KMS-11 (cell line): ENCODE results near the gene SMPD1.
"Not testable (repeated sequence)": the region's sequence is repeated elsewhere in the genome, so short reads cannot be mapped to it uniquely, and the experiment has no call there.

Experiments
- H2AFZ ChIP-seq: fragments of 200-600 bp; sonication (generic); 2 replicates; pipeline ENCODE4 v1.6.1; 2016; ENCODE audit warnings: antibody characterized with exemption, mixed run types, low read depth
- H3K27ac ChIP-seq: fragments of 200-600 bp; sonication (generic); 2 replicates; pipeline ENCODE4 v1.6.1; 2016; ENCODE audit warnings: mild to moderate bottlenecking, mixed run types
- H3K27me3 ChIP-seq: fragments of 200-600 bp; sonication (generic); 2 replicates; pipeline ENCODE4 v1.6.1; 2017; ENCODE audit warnings: mild to moderate bottlenecking, low read depth, mixed run types, moderate library complexity; ENCODE audit not compliant: insufficient read depth
- H3K36me3 ChIP-seq: fragments of 200-600 bp; sonication (generic); 2 replicates; pipeline ENCODE4 v1.6.1; 2017; ENCODE audit warnings: mild to moderate bottlenecking, mixed run types; ENCODE audit not compliant: insufficient read depth
- H3K4me1 ChIP-seq: fragments of 200-600 bp; sonication (generic); 2 replicates; pipeline ENCODE4 v1.6.1; 2016; ENCODE audit warnings: mild to moderate bottlenecking, low read depth, mixed run types; ENCODE audit not compliant: poor library complexity, severe bottlenecking
- H3K4me2 ChIP-seq: fragments of 200-600 bp; sonication (generic); 2 replicates; pipeline ENCODE4 v1.7.0; 2016; ENCODE audit warnings: mild to moderate bottlenecking, mixed run types
- H3K4me3 ChIP-seq: fragments of 200-600 bp; sonication (generic); IDR thresholded peaks from 2 replicates; pipeline ENCODE4 v1.6.1; 2017; ENCODE audit warnings: low read depth, low read length, mixed read lengths; ENCODE audit not compliant: insufficient read depth
- H3K79me2 ChIP-seq: fragments of 200-600 bp; sonication (generic); 2 replicates; pipeline ENCODE4 v1.6.1; 2016; ENCODE audit warnings: low read depth, mixed run types; ENCODE audit not compliant: insufficient read depth
- H3K9ac ChIP-seq: fragments of 200-600 bp; sonication (generic); 2 replicates; pipeline ENCODE4 v1.6.1; 2016; ENCODE audit warnings: mild to moderate bottlenecking, mixed run types
- H4K20me1 ChIP-seq: fragments of 200-600 bp; sonication (generic); 2 replicates; pipeline ENCODE4 v1.6.1; 2016; ENCODE audit warnings: mild to moderate bottlenecking, mixed run types; ENCODE audit not compliant: insufficient read depth
- CTCF ChIP-seq: fragments of 200-600 bp; sonication (generic); conservative IDR thresholded peaks from 2 replicates; pipeline ENCODE4 v1.6.1; 2017; ENCODE audit warnings: low read depth, mild to moderate bottlenecking, antibody characterized with exemption, low read length, moderate library complexity, mixed read lengths

Gene SMPD1

GRCh38 chr11:6391537-6392134 lies 1.4 kb downstream of the SMPD1 start:
- H3K4me3 ChIP-seq = no peak overlapping the region
- H3K4me2 ChIP-seq = no peak overlapping the region
- no peak overlapping the region for H2AFZ ChIP-seq
- H3K36me3 ChIP-seq = no peaks in the 10 kb centered on the region
- H4K20me1 ChIP-seq = no peaks in the 10 kb centered on the region
- no peak overlapping the region for H3K9ac ChIP-seq
- no peaks in the 10 kb centered on the region for H3K4me1 ChIP-seq
- no peak for TF ChIP-seq CTCF
- no peak overlapping the region for H3K27ac ChIP-seq
- H3K79me2 ChIP-seq = no peaks in the 10 kb centered on the region
- H3K27me3 ChIP-seq = no peaks in the 10 kb centered on the region

GRCh38 chr11:6392251-6392650 lies 2.0 kb downstream of the SMPD1 start:
- H2AFZ ChIP-seq, H3K4me1 ChIP-seq, H3K79me2 ChIP-seq, H3K4me2 ChIP-seq, H4K20me1 ChIP-seq, H3K27me3 ChIP-seq, H3K27ac ChIP-seq, H3K9ac ChIP-seq, H3K4me3 ChIP-seq, H3K36me3 ChIP-seq: not testable (repeated sequence)

GRCh38 chr11:6393989-6394670 lies 3.9 kb downstream of the SMPD1 start:
- Histone ChIP-seq H3K9ac (no peak overlapping the region), H4K20me1 (no peaks in the 10 kb centered on the region), H2AFZ (no peak overlapping the region), H3K4me1 (no peaks in the 10 kb centered on the region), H3K27me3 (no peaks in the 10 kb centered on the region), H3K36me3 (no peaks in the 10 kb centered on the region), H3K27ac (no peak overlapping the region), H3K4me2 (no peak overlapping the region), H3K4me3 (no peak overlapping the region), H3K79me2 (no peaks in the 10 kb centered on the region)
- TF ChIP-seq CTCF = no peak

GRCh38 chr11:6395470-6396060 lies 5.3 kb downstream of the SMPD1 start:
- Histone ChIP-seq H3K4me1 (no peaks in the 10 kb centered on the region), H3K79me2 (no peaks in the 10 kb centered on the region), H3K27ac (no peak overlapping the region), H3K27me3 (no peaks in the 10 kb centered on the region), H2AFZ (no peak overlapping the region), H3K9ac (no peak overlapping the region), H3K4me3 (no peak overlapping the region), H3K36me3 (no peaks in the 10 kb centered on the region), H3K4me2 (no peak overlapping the region), H4K20me1 (no peaks in the 10 kb centered on the region)
- no peak for TF ChIP-seq CTCF

GRCh38 chr11:6397156-6397555 lies 6.9 kb downstream of the SMPD1 start:
- H2AFZ ChIP-seq = no peak overlapping the region
- H3K36me3 ChIP-seq = no peaks in the 10 kb centered on the region
- H3K27ac ChIP-seq = no peak overlapping the region
- H3K4me1 ChIP-seq = peaks cover 2% of the 10 kb centered on the region
- H3K27me3 ChIP-seq = no peaks in the 10 kb centered on the region
- H3K9ac ChIP-seq = no peak overlapping the region
- no peaks in the 10 kb centered on the region for H3K79me2 ChIP-seq
- H3K4me3 ChIP-seq = no peak overlapping the region
- H4K20me1 ChIP-seq = no peaks in the 10 kb centered on the region
- H3K4me2 ChIP-seq = no peak overlapping the region
- no peak for TF ChIP-seq CTCF
